SU-DHL-6 (cell line): ENCODE measurements around the gene FIGNL2.

Source experiments
- H2AFZ ChIP-seq: fragments of 200-600 bp; sonication (generic); 2 replicates; pipeline ENCODE4 v1.6.1; 2014; ENCODE audit warnings: low read depth, mild to moderate bottlenecking, moderate library complexity, mixed read lengths, antibody characterized with exemption, low read length; ENCODE audit not compliant: severe bottlenecking
- H3F3A ChIP-seq: fragments of 200-600 bp; shearing (Covaris generic); 2 replicates; pipeline ENCODE4 v1.6.0; 2016; ENCODE audit warnings: antibody characterized with exemption, mild to moderate bottlenecking; ENCODE audit not compliant: insufficient read depth
- H3K27ac ChIP-seq: fragments of 200-600 bp; sonication (generic); 2 replicates; pipeline ENCODE4 v1.5.1; 2016; ENCODE audit warnings: low read depth, mild to moderate bottlenecking, low read length, moderate library complexity, mixed read lengths
- H3K27me3 ChIP-seq: fragments of 200-600 bp; sonication (generic), shearing (Covaris generic); 2 replicates; pipeline ENCODE4 v1.6.0; 2014; ENCODE audit warnings: mild to moderate bottlenecking, low read length
- H3K36me3 ChIP-seq: fragments of 200-600 bp; sonication (generic); 2 replicates; pipeline ENCODE4 v1.6.1; 2014; ENCODE audit warnings: mild to moderate bottlenecking, low read length, mixed read lengths
- H3K4me2 ChIP-seq: fragments of 300-600, 200-600 bp; shearing (Covaris generic), sonication (generic); 2 replicates; pipeline ENCODE4 v1.6.0; 2014; ENCODE audit warnings: low read length, low read depth, mild to moderate bottlenecking; ENCODE audit not compliant: poor library complexity, severe bottlenecking
- H3K4me3 ChIP-seq: fragments of 200-600 bp; sonication (generic); 2 replicates; pipeline ENCODE4 v1.5.1; 2014; ENCODE audit warnings: antibody characterized with exemption, low read length, mild to moderate bottlenecking, mixed read lengths; ENCODE audit not compliant: insufficient read depth, poor library complexity, severe bottlenecking
- H3K79me2 ChIP-seq: fragments of 200-600 bp; sonication (generic); 2 replicates; pipeline ENCODE4 v1.6.1; 2014; ENCODE audit warnings: mild to moderate bottlenecking, low read length, moderate library complexity; ENCODE audit not compliant: insufficient read depth
- H3K9ac ChIP-seq: fragments of 200-600 bp; sonication (generic); 2 replicates; pipeline ENCODE4 v1.7.0; 2014; ENCODE audit warnings: mild to moderate bottlenecking, low read length
- H3K9me2 ChIP-seq: fragments of 200-600 bp; sonication (generic); replicated peaks from 2 replicates; pipeline ENCODE4 v1.6.1; 2014; ENCODE audit warnings: low read length; ENCODE audit not compliant: insufficient read depth
- H3K9me3 ChIP-seq: fragments of 200-600 bp; sonication (generic); 2 replicates; pipeline ENCODE4 v1.6.1; 2014; ENCODE audit warnings: low read length, mixed read lengths; ENCODE audit not compliant: insufficient read depth
- H4K20me1 ChIP-seq: fragments of 200-600 bp; sonication (generic); 2 replicates; pipeline ENCODE4 v1.6.1; 2014; ENCODE audit warnings: low read depth, mild to moderate bottlenecking, antibody characterized with exemption, low read length, moderate library complexity, mixed read lengths
- EZH2phosphoT487 ChIP-seq: fragments of 200-600 bp; sonication (generic), shearing (Covaris generic); conservative IDR thresholded peaks from 2 replicates; pipeline ENCODE4 v1.6.1; 2018; ENCODE audit warnings: mild to moderate bottlenecking, antibody characterized with exemption, low read length, moderate library complexity, mixed read lengths
- TF ChIP-seq, protein P1 (sequence below): fragments of 200-600 bp; sonication (generic); IDR thresholded peaks from one replicate; pipeline ENCODE4 v1.5.1; 2017; ENCODE audit warnings: antibody characterized with exemption, mild to moderate bottlenecking, low read length, moderate library complexity; ENCODE audit not compliant: insufficient read depth, poor library complexity, severe bottlenecking

Gene FIGNL2

DNA sequence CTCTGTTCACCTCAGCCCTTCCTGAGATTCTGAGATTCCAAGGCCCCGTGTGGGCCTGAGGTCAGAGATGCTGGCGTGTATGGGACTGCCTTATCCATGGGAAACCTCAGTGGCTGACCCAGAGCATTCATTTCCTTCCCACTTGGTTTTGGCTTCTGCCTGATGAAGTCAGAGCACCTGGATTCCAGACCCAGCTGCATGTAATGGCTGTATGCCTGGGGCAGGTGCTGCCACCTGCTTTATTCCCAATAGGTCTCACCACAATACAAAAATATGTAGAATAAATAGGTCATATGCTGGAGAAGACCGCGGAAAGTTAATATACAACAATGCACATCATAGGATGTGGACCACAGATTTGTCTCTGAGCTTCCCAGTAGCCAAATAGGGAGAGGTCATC is 25.6 kb downstream of the FIGNL2 start:
- H3K9me3 ChIP-seq: no peaks in the 10 kb centered on the region
- H3F3A ChIP-seq: no peaks in the 10 kb centered on the region
- no peak overlapping the region for H2AFZ ChIP-seq
- TF ChIP-seq EZH2phosphoT487: no peak
- TF ChIP-seq, protein P1, sequence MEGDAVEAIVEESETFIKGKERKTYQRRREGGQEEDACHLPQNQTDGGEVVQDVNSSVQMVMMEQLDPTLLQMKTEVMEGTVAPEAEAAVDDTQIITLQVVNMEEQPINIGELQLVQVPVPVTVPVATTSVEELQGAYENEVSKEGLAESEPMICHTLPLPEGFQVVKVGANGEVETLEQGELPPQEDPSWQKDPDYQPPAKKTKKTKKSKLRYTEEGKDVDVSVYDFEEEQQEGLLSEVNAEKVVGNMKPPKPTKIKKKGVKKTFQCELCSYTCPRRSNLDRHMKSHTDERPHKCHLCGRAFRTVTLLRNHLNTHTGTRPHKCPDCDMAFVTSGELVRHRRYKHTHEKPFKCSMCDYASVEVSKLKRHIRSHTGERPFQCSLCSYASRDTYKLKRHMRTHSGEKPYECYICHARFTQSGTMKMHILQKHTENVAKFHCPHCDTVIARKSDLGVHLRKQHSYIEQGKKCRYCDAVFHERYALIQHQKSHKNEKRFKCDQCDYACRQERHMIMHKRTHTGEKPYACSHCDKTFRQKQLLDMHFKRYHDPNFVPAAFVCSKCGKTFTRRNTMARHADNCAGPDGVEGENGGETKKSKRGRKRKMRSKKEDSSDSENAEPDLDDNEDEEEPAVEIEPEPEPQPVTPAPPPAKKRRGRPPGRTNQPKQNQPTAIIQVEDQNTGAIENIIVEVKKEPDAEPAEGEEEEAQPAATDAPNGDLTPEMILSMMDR: no peak
- H3K36me3 ChIP-seq: no peaks in the 10 kb centered on the region
- no peaks in the 10 kb centered on the region for H3K79me2 ChIP-seq
- no peak overlapping the region for H3K27ac ChIP-seq
- H3K27me3 ChIP-seq: no peaks in the 10 kb centered on the region
- no peak overlapping the region for H3K9ac ChIP-seq
- H3K4me3 ChIP-seq: no peak overlapping the region
- H3K4me2 ChIP-seq: no peak overlapping the region
- H4K20me1 ChIP-seq: no peaks in the 10 kb centered on the region
- H3K9me2 ChIP-seq: no peaks in the 10 kb centered on the region

DNA sequence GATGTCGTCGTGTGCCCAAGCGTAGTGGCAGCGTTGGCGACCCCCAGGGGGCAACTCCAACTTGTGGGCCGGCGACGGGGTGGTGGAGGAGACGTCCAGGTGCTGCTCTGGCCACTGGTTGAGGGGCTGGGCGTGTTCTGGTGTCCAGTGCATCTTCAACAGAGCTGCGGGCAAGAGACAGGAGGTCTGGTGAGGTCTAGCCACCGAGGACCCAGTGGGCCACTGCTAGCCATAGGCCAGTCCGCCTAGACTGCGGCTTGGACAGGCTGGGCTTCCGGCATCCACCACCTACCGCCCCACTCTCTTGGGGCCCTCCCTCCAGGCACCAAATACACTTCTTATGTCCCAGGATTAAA is 26.3 kb downstream of the FIGNL2 start:
- no peaks in the 10 kb centered on the region for H3K9me3 ChIP-seq
- H3K4me3 ChIP-seq: no peak overlapping the region
- no peaks in the 10 kb centered on the region for H3K27me3 ChIP-seq
- H3K27ac ChIP-seq: no peak overlapping the region
- H3K79me2 ChIP-seq: no peaks in the 10 kb centered on the region
- H3K9ac ChIP-seq: no peak overlapping the region
- no peak overlapping the region for H2AFZ ChIP-seq
- H3K4me2 ChIP-seq: no peak overlapping the region
- no peaks in the 10 kb centered on the region for H3F3A ChIP-seq
- no peaks in the 10 kb centered on the region for H3K9me2 ChIP-seq
- TF ChIP-seq EZH2phosphoT487: no peak
- TF ChIP-seq, protein P1: no peak
- no peaks in the 10 kb centered on the region for H3K36me3 ChIP-seq
- no peaks in the 10 kb centered on the region for H4K20me1 ChIP-seq

DNA sequence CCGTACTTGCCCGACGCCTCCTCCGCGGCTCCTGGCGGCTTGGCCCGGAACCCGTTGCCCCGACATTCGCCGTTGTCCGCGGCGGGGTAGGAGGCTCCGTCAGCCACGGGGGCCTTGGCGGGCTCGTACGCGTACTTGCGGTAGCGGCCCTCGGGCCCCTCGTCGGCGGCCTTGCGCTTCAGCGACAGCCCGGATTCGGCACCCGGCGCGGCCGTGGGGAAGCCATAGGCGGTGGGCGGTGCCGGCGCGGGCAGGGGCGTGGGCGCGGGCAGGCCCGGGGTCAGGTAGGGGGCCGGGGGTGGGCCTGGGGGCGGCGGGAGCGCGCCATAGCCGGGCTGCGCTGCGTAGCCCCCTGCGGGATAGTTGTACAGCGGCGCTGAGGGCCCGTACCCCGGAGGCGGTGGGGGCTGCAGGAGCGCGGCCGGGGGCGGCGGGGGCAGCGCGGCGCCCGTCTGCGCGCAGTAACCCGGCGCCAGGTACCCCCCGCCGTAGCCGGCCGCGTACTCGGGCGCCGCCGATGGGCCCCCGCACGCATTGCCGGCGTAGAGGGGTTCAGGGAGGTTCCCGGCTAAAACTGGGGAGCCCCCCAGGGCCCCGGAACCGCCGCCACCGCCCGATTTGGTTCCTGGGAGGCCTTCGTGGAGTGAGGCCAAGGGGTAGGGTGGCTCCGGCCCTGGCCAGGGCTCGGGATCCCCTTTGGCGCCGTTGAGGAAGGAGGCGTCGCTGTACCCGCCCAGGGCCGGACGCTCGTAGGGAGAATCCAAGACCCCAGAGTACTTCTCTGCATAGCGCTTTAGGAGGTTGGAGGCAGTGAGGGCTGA is 26.9 kb downstream of the FIGNL2 start:
- no peak overlapping the region for H2AFZ ChIP-seq
- H3K36me3 ChIP-seq: no peaks in the 10 kb centered on the region
- H3K27ac ChIP-seq: no peak overlapping the region
- H3K27me3 ChIP-seq: no peaks in the 10 kb centered on the region
- no peaks in the 10 kb centered on the region for H3K9me3 ChIP-seq
- H4K20me1 ChIP-seq: no peaks in the 10 kb centered on the region
- H3K9me2 ChIP-seq: no peaks in the 10 kb centered on the region
- H3K79me2 ChIP-seq: no peaks in the 10 kb centered on the region
- no peak overlapping the region for H3K4me3 ChIP-seq
- no peak for TF ChIP-seq EZH2phosphoT487
- TF ChIP-seq, protein P1: no peak
- no peak overlapping the region for H3K4me2 ChIP-seq
- no peak overlapping the region for H3K9ac ChIP-seq
- no peaks in the 10 kb centered on the region for H3F3A ChIP-seq
